Measurements from ENCODE around the gene HIPK4.
"Not testable (repeated sequence)": the region's sequence is repeated elsewhere in the genome, so short reads cannot be mapped to it uniquely, and the experiment has no call there.

Gene HIPK4

DNA sequence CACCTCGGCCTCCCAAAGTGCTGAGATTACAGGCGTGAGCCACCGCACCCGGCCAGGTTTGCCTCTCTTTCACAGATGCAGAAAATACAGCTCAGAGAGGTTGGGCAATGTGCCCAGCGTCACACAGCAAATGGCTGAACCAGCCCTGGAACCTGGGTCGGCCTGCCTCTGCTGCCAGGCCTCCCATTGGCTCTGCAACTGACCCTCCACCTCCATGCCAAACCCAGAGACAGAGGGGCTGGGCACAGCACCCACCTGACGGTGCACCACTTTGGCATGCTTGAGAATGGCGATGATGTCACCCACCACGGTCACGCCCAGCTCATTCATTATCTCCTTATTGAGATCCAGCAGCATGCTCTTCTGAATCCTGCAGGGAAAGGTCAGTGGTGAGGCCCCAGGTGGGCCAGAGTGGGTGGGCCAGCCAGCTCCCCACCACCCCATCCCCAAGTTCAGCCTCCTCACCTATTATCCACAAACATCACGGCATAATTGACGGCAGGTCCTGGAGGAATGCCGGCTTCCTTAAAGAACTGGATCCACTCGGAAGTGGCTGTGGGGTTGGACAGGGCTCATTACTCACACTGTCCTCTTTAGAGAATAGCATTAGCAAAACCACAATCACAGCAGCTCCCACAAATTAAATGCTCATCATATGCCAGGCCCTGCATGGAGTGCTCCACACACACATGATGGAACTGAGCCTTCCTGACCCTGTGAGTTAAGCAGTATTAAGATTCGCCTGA is 54.0 kb downstream of the HIPK4 start:
- Mint-ChIP-seq H3K27me3 (ENCODE audit: low read depth, poor library complexity) (no peaks in the 10 kb centered on the region), H3K4me1 (no peaks in the 10 kb centered on the region), H3K9me3 (no peaks in the 10 kb centered on the region), H3K27ac (peak overlapping the region; percentile 22), H3K4me3 (no peak overlapping the region), H3K36me3 (ENCODE audit: low read depth) (peaks cover 43% of the 10 kb centered on the region)
- no peak for DNase-seq
- TF ChIP-seq, protein P1, sequence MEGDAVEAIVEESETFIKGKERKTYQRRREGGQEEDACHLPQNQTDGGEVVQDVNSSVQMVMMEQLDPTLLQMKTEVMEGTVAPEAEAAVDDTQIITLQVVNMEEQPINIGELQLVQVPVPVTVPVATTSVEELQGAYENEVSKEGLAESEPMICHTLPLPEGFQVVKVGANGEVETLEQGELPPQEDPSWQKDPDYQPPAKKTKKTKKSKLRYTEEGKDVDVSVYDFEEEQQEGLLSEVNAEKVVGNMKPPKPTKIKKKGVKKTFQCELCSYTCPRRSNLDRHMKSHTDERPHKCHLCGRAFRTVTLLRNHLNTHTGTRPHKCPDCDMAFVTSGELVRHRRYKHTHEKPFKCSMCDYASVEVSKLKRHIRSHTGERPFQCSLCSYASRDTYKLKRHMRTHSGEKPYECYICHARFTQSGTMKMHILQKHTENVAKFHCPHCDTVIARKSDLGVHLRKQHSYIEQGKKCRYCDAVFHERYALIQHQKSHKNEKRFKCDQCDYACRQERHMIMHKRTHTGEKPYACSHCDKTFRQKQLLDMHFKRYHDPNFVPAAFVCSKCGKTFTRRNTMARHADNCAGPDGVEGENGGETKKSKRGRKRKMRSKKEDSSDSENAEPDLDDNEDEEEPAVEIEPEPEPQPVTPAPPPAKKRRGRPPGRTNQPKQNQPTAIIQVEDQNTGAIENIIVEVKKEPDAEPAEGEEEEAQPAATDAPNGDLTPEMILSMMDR (IDR thresholded peaks at IDR 0.05): no peak

DNA sequence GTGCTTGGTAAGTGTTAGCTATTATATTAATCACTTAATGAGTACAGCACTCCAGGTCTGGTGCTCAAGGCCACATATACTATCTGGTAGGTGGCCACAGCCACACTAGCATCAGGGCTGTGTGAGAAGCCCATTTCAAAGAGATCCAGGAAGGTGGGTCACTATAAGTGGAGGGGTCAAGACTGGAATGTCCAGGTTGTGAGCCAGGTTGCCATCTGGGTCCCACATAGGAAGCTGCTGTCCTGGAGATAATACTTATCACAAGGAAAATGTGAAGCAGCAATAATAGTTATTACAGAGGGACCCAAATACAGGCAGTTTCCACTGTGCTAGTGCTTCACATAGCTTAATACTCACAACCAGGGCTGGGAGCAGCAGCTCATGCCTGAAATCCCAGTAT is 54.9 kb downstream of the HIPK4 start:
- Mint-ChIP-seq H3K4me3 (no peak overlapping the region), H3K27ac (no peak overlapping the region), H3K4me1 (no peaks in the 10 kb centered on the region), H3K27me3 (ENCODE audit: low read depth, poor library complexity) (no peaks in the 10 kb centered on the region), H3K36me3 (ENCODE audit: low read depth) (peaks cover 42% of the 10 kb centered on the region), H3K9me3 (no peaks in the 10 kb centered on the region)
- DNase-seq: no peak
- TF ChIP-seq, protein P1 (IDR thresholded peaks at IDR 0.05): no peak

DNA sequence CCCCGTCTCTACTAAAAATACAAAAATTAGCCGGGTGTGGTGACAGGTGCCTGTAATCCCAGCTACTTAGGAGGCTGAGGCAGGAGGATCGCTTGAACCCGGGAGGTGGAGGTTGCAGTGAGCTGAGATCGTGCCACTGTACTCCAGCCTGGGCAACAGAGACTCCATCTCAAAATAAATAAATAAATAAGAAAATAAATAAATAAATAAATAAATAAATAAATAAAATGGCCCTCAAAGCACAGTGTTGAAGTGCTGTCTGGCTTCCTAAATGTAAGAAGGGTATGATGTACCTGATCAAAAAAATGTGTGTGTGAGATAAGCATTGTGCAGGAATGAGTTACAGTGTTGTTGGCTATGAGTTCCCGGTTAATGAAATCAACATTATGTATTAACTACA is 56.9 kb downstream of the HIPK4 start:
- peaks cover 37% of the 10 kb centered on the region for H3K36me3 Mint-ChIP-seq (ENCODE audit: low read depth)
- not testable (repeated sequence) for H3K27me3 Mint-ChIP-seq (ENCODE audit: low read depth, poor library complexity); H3K27ac Mint-ChIP-seq; DNase-seq; H3K9me3 Mint-ChIP-seq; H3K4me3 Mint-ChIP-seq; H3K4me1 Mint-ChIP-seq

DNA sequence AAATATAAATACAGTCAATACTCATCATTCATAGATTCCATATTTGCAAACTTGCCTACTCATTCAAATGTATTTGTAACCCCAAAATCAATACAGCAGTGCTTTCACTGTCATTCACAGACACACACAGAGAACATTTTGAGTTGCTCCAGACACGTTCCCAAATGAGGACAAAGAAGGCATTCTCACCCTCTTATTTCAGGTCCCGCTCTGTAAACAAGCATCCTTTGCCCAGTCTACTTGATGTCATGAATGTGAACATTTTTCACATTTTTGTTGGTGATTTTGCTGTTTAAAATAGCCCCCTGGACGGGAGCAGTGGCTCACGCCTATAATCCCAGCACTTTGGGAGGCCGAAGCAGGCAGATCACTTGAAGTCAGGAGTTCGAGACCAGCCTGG is 57.3 kb downstream of the HIPK4 start:
- Mint-ChIP-seq H3K27me3 (ENCODE audit: low read depth, poor library complexity) (no peaks in the 10 kb centered on the region), H3K4me3 (no peak overlapping the region), H3K36me3 (ENCODE audit: low read depth) (peaks cover 41% of the 10 kb centered on the region), H3K9me3 (no peaks in the 10 kb centered on the region), H3K4me1 (no peaks in the 10 kb centered on the region), H3K27ac (no peak overlapping the region)
- TF ChIP-seq, protein P1 (IDR thresholded peaks at IDR 0.05): no peak
- DNase-seq: no peak

DNA sequence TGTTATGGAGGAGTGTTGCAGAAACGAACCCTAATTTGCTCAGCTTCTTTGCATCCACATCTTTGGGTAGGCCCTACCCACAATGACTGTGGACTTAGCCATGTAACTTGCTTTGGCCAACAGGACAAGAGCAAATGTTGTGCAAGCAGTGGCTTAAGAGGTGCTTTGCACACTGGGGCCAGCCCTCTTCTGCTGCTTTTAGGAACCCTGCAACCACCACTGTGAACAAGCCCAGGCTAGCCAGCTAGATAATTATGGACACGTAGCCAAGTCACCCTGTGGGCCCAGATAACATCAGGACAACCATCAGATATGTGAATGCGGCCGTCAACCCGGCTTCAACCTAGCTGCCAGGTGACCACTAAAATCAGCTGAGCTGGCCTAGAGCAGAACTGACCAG is 58.9 kb downstream of the HIPK4 start:
- Mint-ChIP-seq H3K36me3 (ENCODE audit: low read depth) (peaks cover 44% of the 10 kb centered on the region), H3K9me3 (no peaks in the 10 kb centered on the region), H3K4me1 (no peaks in the 10 kb centered on the region), H3K4me3 (no peak overlapping the region), H3K27me3 (ENCODE audit: low read depth, poor library complexity) (no peaks in the 10 kb centered on the region), H3K27ac (no peak overlapping the region)
- DNase-seq: no peak
- TF ChIP-seq, protein P1 (IDR thresholded peaks at IDR 0.05): no peak

Measured in nephron progenitor cell (in vitro differentiated cells).